PFSK-1 (cell line): ENCODE measurements around the gene PROM1.

Experiments
- FOXP2 ChIP-seq: optimal IDR thresholded peaks from 2 replicates; pipeline ENCODE3; 2011; ENCODE audit warnings: borderline replicate concordance, control low read depth, inconsistent platforms; ENCODE audit not compliant: insufficient read depth; ENCODE audit errors: extremely low read length, extremely low read depth
- POLR2AphosphoS5 ChIP-seq: IDR thresholded peaks from 2 replicates; pipeline ENCODE4 v1.6.1; 2012; ENCODE audit warnings: low read depth, mild to moderate bottlenecking, control low read depth, low read length, moderate library complexity
- REST ChIP-seq, 2 experiments: IDR thresholded peaks; 2 replicates each; pipeline versions ENCODE4 v1.6.1 to v1.8.0; 2011 to 2012; ENCODE audit warnings: low read depth in 2 of 2, low read length in 2 of 2, control low read depth in 1 of 2, inconsistent platforms in 1 of 2, mild to moderate bottlenecking in 1 of 2, moderate library complexity in 1 of 2; ENCODE audit not compliant: insufficient read depth in 1 of 2
- SIN3A ChIP-seq: IDR thresholded peaks from 2 replicates; pipeline ENCODE4 v1.6.1; 2012; ENCODE audit warnings: mild to moderate bottlenecking, low read length, moderate library complexity, borderline replicate concordance; ENCODE audit not compliant: insufficient read depth
- TAF1 ChIP-seq: IDR thresholded peaks from 2 replicates; pipeline ENCODE4 v1.6.1; 2012; ENCODE audit warnings: low read length, control low read depth, borderline replicate concordance; ENCODE audit not compliant: insufficient read depth

PROM1 gene

GRCh38 chr4:16122308-16122711 is 38.5 kb upstream of the PROM1 start:
- TF ChIP-seq REST (IDR thresholded peaks at IDR 0.05; ENCODE audit: insufficient read depth in 1 of 2, low read depth in 2 of 2, low read length in 2 of 2) (no peak), SIN3A (no peak), TAF1 (no peak), POLR2AphosphoS5 (no peak), FOXP2 (no peak)

DNA sequence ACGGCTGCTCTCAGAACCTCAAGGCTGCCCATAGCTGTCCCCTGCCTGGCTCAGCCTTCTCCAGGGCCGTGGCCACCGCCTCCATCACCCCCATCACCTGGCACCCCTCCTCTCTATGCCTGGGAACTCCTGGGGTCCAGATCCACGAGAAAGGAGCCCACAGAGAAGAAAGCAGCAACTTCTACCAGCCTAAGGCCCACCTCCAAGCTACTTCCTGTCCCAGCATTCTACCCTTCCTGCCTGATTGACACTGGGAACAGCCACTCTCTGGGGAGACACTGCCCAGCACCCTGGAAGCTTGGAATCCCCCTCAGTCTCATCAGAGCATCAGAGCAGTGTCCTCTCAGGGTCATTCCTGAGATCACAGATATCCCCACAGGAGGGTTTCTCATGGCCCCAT is 36.9 kb upstream of the PROM1 start:
- TF ChIP-seq REST (IDR thresholded peaks at IDR 0.05; ENCODE audit: insufficient read depth in 1 of 2, low read depth in 2 of 2, low read length in 2 of 2), result no peak
- TF ChIP-seq TAF1, result no peak
- no peak for TF ChIP-seq FOXP2
- no peak for TF ChIP-seq POLR2AphosphoS5
- TF ChIP-seq SIN3A, result no peak

- no peak for TF ChIP-seq POLR2AphosphoS5
- no peak for TF ChIP-seq REST (IDR thresholded peaks at IDR 0.05; ENCODE audit: insufficient read depth in 1 of 2, low read depth in 2 of 2, low read length in 2 of 2)
These were observed 36.2 kb upstream of the PROM1 start for GRCh38 chr4:16119981-16120380.

DNA sequence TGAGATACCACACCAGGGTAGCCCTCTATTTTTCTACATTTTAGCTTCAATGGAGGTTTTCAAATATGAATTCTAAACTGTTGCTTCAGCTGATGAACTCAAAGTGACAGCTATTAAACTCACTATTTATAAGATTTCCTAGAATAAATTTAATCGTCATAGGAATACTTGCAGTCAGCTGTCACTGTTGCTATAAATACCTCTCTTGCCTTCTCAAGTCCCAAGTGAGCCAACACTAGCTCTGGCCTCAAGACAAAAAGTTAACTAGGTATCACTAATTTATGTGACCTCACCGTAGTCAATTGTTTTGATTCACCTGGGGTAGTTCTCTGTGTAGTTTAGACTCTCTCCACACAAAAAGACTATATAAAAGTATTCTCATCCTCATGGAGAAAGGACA is 34.3 kb upstream of the PROM1 start:
- no peak for TF ChIP-seq TAF1
- no peak for TF ChIP-seq SIN3A
- no peak for TF ChIP-seq REST (IDR thresholded peaks at IDR 0.05; ENCODE audit: insufficient read depth in 1 of 2, low read depth in 2 of 2, low read length in 2 of 2)
- TF ChIP-seq POLR2AphosphoS5, result no peak
- no peak for TF ChIP-seq FOXP2

DNA sequence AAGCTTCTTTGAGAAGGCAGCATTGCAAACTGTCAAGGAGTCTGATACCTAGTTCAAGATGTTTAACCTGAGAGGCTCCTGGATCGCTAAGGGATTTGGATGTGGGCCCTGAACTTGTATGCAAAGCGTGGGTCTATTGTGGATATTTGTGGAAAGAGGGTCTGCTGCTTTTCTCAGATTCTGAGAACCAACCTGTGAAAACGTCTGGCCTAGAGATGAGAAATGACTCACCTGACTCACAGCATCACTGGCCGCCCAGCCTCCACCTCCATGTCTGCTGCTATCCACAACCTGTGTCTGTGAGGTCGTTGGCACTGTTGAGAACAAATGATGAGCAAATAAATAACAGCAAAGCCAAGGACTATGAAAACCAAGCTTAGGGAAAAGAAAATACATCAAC is 33.3 kb upstream of the PROM1 start:
- TF ChIP-seq POLR2AphosphoS5, result no peak
- no peak for TF ChIP-seq FOXP2
- no peak for TF ChIP-seq REST (IDR thresholded peaks at IDR 0.05; ENCODE audit: insufficient read depth in 1 of 2, low read depth in 2 of 2, low read length in 2 of 2)
- no peak for TF ChIP-seq TAF1
